Measurements from ENCODE around the gene SLAMF7. TPM values are rescaled to one million over a fixed set of nuclear protein-coding genes. Genes with fewer than 3 reads are reported as not detected.

The SLAMF7 gene
- total RNA-seq, 1 donor from 2014 or later: not detected

DNA sequence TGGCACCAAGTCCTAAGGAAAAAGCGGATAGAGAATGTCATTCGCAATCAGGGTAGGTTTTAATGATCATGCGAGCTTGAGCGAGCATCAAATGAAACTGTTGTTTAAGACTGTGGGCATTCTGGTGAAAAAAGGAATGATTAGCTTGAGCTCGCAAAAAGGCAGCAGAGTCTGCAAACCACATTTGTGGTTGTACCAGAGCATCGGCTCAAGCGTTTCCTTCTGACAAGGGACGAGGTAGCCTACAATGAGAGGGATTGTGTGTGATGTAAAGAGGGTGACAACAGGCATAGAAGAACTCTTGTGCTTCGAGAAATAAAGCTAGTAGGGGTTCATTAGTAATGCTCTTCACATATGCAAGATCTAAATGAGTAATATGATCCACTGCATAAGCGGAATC is 16.3 kb upstream of the SLAMF7 start:
- intact Hi-C loops (cut with DNase I): loop anchor here (10.0 kb wide), 1 partner anchor 372 kb away; the partner anchor contains the start of gene KLHDC9

DNA sequence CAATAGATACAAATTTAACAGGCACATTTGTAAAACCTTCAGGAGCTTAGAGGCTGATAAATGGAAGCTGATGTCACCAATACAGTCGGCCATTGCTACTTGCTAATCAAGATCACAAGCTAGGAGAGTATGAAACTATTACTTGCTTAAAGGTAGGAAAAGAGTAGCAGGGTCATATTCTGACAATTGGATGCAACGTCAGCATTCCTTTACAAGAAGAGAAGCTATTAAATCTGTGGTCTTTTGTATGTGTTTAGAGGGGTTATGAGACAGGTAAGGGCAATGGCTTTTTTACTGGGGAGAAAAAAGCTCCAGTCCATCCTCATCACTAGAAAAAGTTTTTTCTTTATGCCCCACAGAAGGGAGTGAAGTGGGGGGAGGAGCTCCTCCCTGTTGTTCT is 15.7 kb upstream of the SLAMF7 start:
- no peak overlapping the region for H3K27ac ChIP-seq
- no peaks in the 10 kb centered on the region for H3K36me3 ChIP-seq
- H3K4me3 ChIP-seq: no peak overlapping the region
- no peaks in the 10 kb centered on the region for H3K4me1 ChIP-seq
- H3K9me3 ChIP-seq: no peaks in the 10 kb centered on the region
- no peak for DNase-seq (ENCODE audit: low spot score in 2 of 2)
- TF ChIP-seq, protein P1, sequence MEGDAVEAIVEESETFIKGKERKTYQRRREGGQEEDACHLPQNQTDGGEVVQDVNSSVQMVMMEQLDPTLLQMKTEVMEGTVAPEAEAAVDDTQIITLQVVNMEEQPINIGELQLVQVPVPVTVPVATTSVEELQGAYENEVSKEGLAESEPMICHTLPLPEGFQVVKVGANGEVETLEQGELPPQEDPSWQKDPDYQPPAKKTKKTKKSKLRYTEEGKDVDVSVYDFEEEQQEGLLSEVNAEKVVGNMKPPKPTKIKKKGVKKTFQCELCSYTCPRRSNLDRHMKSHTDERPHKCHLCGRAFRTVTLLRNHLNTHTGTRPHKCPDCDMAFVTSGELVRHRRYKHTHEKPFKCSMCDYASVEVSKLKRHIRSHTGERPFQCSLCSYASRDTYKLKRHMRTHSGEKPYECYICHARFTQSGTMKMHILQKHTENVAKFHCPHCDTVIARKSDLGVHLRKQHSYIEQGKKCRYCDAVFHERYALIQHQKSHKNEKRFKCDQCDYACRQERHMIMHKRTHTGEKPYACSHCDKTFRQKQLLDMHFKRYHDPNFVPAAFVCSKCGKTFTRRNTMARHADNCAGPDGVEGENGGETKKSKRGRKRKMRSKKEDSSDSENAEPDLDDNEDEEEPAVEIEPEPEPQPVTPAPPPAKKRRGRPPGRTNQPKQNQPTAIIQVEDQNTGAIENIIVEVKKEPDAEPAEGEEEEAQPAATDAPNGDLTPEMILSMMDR (IDR thresholded peaks at IDR 0.05): no peak
- intact Hi-C loops (cut with DNase I): loop anchor here (10.0 kb wide), 1 partner anchor 371 kb away; the partner anchor contains the start of gene KLHDC9
- H3K27me3 ChIP-seq: no peaks in the 10 kb centered on the region

More for the DNA sequence above, 16.3 kb upstream of the SLAMF7 start:
- Histone ChIP-seq H3K9me3 (no peaks in the 10 kb centered on the region), H3K4me3 (no peak overlapping the region), H3K36me3 (no peaks in the 10 kb centered on the region), H3K4me1 (no peaks in the 10 kb centered on the region), H3K27me3 (no peaks in the 10 kb centered on the region), H3K27ac (no peak overlapping the region)
- no peak for DNase-seq (ENCODE audit: low spot score in 2 of 2)
- TF ChIP-seq, protein P1 (IDR thresholded peaks at IDR 0.05): no peak

DNA sequence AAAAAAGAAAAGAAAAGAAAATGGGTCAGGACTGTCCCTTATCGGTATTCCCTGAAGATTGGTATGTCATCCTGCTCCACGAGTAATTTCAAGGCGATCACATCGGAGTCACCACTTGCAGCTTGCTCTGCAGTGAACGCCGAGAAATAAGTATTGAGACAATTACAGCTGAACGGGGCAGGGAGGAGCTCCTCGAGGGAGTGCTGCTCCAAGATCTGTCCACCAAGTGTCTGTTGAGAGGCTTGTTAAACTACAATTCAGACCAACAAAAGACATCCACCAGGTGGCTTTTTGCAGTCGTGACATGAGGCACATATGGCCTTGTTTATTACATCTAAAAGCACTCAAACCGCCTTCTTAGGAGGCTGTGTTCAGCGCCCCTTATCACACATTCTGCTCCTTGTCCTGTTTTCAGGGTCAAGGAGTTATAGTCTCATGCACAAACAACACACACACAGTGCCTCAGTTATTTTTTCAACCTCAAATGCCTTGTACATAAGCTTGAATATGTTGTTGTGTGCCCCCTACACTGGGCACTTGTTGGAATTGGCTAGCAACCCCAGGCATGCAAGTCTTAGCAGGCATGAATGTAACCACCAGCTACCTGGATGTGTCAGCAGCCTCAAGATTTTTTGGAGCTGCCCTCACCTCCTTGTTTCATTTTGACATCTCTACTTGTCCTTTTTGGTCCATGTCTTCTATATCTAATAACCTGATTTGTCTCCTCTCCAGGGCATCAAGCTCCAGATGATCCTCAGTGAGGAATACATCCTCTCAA is 14.4 kb upstream of the SLAMF7 start:
- H3K4me1 ChIP-seq: no peaks in the 10 kb centered on the region
- DNase-seq (ENCODE audit: low spot score in 2 of 2): no peak
- H3K27me3 ChIP-seq: no peaks in the 10 kb centered on the region
- intact Hi-C loops (cut with DNase I): loop anchor here (10.0 kb wide), 1 partner anchor 370 kb away; the partner anchor contains the start of gene KLHDC9
- H3K27ac ChIP-seq: no peak overlapping the region
- no peak overlapping the region for H3K4me3 ChIP-seq
- no peaks in the 10 kb centered on the region for H3K36me3 ChIP-seq
- TF ChIP-seq, protein P1 (IDR thresholded peaks at IDR 0.05): no peak
- no peaks in the 10 kb centered on the region for H3K9me3 ChIP-seq

- Histone ChIP-seq H3K27ac (no peak overlapping the region), H3K4me3 (no peak overlapping the region), H3K9me3 (no peaks in the 10 kb centered on the region), H3K27me3 (no peaks in the 10 kb centered on the region), H3K36me3 (no peaks in the 10 kb centered on the region), H3K4me1 (no peaks in the 10 kb centered on the region)
- TF ChIP-seq, protein P1 (IDR thresholded peaks at IDR 0.05): no peak
- no peak for DNase-seq (ENCODE audit: low spot score in 2 of 2)
- intact Hi-C loops (cut with DNase I): loop anchor here (10.0 kb wide), 1 partner anchor 369 kb away; the partner anchor contains the start of gene KLHDC9
Observed at GRCh38 chr1:160726114-160726497, 12.9 kb upstream of the SLAMF7 start.

- Histone ChIP-seq H3K9me3 (no peaks in the 10 kb centered on the region), H3K4me1 (no peaks in the 10 kb centered on the region), H3K27me3 (no peaks in the 10 kb centered on the region), H3K27ac (no peak overlapping the region), H3K4me3 (no peak overlapping the region), H3K36me3 (no peaks in the 10 kb centered on the region)
- no peak for DNase-seq (ENCODE audit: low spot score in 2 of 2)
- TF ChIP-seq, protein P1 (IDR thresholded peaks at IDR 0.05): peak; percentile 43 to 66 (median 59)
- intact Hi-C loops (cut with DNase I): loop anchor here (10.0 kb wide), 1 partner anchor 368 kb away; the partner anchor contains the start of gene KLHDC9
Observed at GRCh38 chr1:160726498-160727315, 12.3 kb upstream of the SLAMF7 start.

Measured in ascending aorta (tissue), 2 donors.